HPDE6-E6E7 (cell line): ENCODE results near the gene MEF2D.

Experiments used
- DNase-seq: peaks from one replicate; pipeline ENCODE4 v3.0.0; 2011; ENCODE audit warnings: missing footprints; ENCODE audit errors: extremely low spot score

MEF2D gene

DNA sequence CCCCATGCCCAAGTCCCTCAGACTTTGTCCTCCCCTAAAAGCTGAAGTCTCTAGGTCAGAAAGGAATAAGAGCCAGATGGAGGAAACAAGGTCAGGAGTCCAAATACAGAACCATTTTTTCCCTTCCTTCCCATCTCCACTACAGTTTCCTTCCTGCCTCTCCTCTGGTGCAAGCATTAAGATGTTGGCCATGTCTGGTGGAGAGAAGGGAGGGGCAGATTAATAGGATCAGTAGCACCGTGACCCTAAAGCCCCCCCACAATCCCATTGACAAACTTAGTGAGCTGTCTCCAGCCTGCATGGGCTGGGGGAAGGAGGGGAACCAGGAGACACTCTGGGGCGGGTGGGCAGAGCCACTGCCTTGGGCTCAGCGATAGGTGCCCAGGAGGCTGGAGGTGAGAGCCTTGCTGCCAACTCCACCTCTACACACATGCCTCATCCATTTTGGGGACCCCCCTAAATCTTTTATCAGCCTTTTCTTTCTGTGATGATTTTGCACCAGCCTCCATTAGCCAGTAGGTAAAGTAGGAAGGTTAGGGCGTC lies 71.8 kb downstream of the MEF2D start:
- DNase-seq = no peak

- DNase-seq = no peak
Measured at GRCh38 chr1:156427957-156428356, 72.6 kb downstream of the MEF2D start.

DNA sequence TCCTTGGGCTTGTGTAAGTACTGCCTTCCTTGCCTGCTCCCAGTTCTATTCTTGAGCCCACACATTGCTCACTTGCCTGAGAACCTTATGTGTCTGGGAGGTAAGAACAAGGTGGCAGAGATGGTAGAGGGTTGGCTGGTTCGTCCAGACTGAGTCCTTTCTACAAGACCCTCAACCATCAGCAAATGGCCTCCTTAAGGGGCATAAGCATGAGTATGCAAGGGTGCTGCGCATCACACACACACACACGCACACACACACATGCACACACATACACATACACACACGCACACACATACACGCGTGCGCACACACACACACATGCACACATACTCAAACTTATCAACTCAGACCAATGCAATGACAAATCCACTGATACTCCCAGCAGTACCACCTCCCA lies 74.6 kb downstream of the MEF2D start:
- DNase-seq = no peak

DNA sequence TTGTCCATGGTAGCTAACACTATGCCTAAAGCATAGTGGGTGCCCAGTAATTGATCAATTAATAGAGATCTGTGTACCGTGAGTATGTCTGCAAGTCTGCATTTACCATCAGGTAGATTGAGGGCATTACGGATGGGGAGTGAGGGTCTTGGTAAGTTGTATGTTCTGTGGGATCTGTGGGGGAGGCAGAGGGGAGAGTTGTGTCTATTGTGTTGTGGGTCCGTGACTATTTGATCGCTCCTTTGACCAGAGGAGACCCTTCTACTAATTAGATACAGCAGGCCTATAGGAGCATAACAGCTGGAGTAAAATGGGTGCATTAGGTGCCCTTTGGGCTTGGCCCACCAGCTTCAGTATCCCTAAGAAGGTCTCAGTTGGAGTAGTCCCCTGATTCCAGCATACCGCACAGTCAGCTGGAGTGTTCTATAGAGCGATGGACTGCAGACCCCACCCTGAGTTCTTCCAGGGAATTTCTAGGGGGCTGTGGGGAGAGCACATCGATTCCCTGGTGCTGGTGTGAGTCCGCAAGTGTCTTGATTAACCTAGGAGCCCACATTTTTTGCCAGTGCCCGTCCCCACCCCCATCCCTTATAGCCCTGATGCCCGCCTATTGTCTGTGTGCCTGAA lies 75.7 kb downstream of the MEF2D start:
- no peak for DNase-seq

DNA sequence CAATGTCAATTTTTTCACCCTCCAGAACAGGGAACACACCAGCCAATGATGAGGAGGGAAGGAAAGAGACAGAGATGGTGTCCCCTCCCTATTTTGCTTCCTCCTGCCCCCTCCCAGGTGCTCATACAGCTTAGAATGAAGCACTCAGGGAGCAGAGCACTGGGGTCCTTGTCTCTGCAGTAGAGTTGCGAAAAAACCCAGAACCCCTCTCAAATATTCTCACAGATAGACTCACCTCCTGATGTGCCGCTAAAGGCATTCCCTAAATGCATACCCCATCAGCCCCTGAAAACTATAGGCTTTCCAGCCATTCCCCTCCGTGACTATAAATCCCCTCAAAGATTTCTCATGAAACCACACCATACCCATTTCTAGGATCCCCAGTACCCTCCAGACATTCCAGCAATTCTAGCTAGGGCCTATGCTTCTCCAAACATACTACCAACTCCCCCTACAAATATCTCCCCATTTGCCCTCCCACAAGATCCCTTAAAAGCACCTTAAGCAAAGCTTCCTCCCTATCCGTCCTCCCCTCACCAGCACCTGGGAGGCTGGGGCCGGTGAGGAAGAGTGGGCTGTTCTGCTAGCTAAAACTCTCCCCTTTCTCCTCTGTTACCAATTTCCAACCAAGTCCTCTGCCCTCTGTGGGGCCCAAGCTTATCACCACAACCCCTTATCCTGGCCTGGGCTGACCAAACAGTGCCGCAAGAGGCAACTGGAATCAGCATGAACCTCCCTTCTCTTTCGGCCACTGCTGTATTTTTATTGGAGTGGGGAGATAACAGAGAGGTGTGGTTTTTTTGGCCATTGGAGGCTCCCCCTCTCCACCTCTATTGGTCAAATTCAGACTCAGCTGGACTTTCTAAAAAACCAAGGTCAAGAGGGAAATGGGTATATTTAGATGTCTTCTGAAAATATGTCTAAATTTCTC lies 76.9 kb downstream of the MEF2D start:
- DNase-seq = no peak

- peak; percentile 56 for DNase-seq
Measured at GRCh38 chr1:156422602-156423091, 77.9 kb downstream of the MEF2D start.

DNA sequence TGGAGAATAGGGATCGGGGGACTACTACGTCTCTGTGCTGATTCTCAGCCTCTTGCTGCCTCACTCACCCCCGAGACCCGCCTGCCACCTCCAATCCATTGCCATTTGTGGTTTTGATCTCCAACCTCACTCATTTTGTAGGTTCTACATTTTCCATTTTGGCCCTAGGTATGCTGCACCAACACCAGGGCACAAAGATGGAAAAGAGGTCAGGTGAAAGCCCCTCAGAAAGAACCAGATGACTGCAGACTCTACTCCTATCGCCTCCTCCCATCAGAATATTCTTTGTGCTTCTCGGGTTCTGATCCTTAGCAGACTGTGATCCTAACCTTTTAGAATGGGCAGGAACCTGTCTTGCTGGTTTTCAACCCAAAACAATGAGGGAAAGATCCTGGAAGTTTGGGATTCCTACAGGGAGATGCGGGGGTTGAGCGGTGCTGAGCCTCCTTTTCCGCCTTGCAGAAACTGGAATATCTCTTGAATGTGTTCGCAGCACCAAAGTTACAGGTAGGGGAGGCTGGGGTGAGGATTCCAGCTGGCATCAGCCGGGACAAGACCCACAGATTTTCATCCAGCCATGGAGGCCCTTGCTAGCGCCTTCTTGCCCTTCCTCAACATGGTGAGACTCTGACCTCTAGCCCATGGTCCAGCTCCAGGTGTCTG lies 78.5 kb downstream of the MEF2D start:
- no peak for DNase-seq

DNA sequence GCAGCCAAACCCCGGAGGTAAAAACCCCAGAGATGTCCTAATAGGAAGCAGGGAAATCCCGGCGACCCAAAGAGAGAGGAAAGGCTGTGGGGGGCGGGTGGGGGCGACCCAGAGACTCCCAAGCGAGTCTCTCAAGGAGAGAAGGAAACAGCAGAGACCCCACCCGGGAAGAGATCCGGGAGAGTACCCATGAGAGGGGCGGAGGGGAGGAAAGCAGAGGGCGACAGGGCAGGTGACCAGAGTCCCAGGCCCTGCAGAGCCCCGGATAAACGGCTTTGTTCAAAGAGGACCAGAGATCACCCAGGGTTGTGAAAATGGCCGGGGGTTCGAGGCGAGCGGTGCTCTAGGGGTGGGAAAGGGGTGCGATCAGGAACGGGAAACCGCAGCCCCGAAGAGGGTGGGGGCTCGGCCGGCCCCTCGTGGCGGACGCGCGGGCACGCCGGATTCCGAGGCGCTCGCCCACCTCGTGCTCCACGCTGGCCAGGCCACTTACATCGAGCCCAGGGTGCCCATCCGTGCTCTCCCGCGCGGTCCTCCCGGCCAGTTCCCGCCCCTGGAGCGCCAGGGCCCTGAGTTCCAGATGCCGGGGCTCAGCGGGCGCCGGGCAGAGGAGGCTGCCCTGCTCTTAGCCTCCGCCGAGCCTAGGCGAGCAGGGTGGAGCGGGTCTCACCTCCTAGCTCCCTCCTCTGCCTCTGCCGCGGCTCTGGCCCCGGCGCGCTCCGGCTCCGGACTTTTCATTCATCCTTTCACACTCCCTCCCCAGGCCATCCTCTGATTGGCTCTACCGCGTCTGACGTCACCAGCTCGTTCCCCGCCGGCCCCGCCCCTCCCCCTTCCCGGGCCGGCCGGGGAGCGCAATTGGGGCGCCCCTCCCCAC lies 79.3 kb downstream of the MEF2D start:
- DNase-seq = peak; percentile 95

- DNase-seq = no peak
Measured at GRCh38 chr1:156420205-156421061, 80.1 kb downstream of the MEF2D start.

DNA sequence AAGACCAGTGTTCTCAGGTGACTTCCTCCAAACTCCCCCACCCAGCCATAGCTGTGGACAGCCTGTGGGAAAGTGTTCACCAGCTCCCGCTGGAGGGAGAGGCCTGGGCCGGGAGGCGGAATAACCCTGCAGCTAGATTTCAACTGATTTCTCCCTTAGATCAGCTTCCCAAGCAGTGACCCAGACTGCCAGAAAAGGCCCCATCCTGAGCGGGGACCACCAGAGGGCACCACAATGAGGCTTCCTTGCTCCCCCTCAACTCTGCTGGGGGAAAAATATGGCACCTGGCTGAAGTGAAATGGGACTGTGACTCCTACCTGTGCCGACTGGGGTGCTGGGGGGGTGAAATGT lies 80.7 kb downstream of the MEF2D start:
- no peak for DNase-seq

DNA sequence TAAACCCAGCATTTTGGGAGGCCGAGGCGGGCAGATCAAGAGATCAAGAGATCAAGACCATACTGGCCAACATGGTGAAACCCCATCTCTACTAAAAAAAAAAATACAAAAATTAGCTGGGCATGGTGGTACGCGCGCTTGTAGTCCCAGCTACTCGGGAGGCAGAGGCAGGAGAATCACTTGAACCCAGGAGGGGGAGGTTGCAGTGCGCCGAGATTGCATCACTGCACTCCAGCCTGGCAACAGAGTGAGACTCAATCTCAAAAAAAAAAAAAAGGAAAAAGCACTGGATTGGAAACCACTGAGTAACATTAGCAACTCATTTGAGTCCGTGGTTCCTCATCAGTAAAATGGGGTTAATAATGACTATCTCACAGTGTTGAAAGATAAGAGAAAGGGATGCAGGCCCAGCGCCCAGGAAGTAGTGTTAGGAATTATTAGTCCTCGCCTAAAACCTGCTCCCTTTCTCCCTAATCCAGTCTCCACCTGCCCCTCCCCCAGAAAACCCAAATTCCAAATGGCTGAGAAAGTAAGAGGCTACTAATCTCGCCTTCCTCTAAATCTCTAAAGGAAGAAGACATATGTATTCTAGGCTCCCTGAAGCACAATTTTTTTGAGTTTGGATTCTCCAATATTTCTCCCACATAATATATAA lies 82.0 kb downstream of the MEF2D start:
- DNase-seq = no peak

- no peak for DNase-seq
Measured at GRCh38 chr1:156417401-156418020, 83.1 kb downstream of the MEF2D start.

- no peak for DNase-seq
Measured at GRCh38 chr1:156416993-156417392, 83.6 kb downstream of the MEF2D start.

DNA sequence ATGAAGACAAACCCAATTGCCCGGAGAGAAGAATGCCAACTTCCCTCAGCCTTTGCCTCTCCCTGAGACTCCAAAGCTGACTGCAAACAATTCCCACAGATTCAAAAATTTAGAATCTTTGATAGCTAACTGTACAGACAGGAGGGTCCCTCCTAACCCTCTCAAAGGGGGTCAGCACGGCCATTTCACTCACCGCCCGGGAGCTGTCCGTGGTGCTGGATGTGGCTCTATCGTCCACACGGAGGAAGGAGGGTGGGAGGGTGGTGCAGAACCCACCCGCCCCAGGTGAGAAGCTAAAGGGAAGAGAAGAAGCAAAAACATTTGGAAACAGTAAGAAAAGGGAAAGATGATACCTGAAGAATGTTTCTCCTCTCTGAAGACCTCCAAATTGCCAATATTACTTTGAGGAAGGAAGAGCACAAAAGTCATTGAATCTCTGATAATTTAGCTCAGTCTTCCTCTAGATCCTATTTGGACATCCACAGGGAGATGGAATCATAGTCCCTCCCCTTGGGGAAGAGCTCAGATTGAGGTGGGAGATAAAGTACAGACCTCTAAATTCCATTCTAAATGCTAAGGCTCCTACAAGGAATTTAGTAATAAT lies 86.0 kb downstream of the MEF2D start:
- DNase-seq = no peak
